LNCAP (cell line): ENCODE results near the gene TBC1D4.

Experiments used
- CTCF ChIP-seq: fragments of 450-650 bp; IDR thresholded peaks from 2 replicates; pipeline ENCODE4 v1.5.1; 2017; ENCODE audit warnings: mild to moderate bottlenecking

TBC1D4 gene

GRCh38 chr13:75331792-75332349 lies 150.1 kb downstream of the TBC1D4 start:
- TF ChIP-seq CTCF: no peak

GRCh38 chr13:75330770-75331169 lies 151.2 kb downstream of the TBC1D4 start:
- no peak for TF ChIP-seq CTCF

DNA sequence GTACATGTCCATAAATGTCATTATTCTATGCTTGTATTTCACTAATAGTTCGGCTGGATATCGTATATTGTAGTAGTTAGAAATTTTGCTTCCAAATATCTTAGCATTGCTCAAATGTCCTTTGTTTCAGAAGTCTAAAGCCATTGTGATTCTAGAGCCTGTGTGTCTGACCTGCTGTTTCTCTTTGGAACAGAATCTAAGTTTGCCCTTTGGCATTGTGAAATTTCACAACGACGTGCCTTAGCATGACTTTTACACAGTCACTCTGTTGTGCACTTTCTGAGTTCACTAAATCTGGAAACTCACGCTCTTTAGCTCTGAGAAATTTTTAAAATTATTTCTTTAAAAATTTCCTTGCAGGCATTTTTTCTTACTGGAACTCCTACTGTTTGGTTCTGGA lies 152.2 kb downstream of the TBC1D4 start:
- no peak for TF ChIP-seq CTCF

DNA sequence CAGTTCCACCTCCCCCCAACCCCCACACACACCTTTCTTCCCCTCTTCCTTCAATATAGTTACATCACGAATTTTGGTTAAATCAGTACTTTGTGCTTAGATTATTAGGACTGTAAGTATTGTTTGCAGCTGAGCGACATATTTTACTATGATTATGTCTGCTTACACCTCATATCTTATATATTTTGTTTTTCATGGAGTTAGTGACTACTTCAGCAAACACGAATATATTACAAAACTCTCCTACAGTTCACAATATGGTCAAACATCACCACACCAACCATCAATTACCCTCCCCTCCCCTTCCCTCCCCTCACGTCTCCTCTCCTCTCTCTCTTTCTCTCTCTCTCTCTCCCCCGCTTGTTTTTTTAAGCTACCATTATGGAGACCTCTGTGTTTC lies 152.9 kb downstream of the TBC1D4 start:
- TF ChIP-seq CTCF: no peak

DNA sequence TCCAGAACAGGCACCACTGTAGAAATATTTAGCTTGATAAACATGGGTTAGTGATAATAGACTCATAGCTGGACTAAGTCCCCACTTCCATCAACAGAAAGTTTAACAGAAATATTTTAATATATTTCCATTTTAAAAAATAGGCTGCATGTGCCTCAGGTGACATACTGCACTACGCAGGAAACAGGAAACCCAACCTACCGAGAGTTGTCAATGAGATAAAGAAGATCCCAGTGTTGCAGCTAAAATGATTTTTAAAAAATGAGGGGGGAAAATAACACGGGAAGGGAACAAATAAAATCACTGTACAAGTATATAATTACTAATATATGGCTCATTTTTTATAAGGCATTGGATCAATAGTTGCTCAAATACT lies 154.8 kb downstream of the TBC1D4 start:
- no peak for TF ChIP-seq CTCF

DNA sequence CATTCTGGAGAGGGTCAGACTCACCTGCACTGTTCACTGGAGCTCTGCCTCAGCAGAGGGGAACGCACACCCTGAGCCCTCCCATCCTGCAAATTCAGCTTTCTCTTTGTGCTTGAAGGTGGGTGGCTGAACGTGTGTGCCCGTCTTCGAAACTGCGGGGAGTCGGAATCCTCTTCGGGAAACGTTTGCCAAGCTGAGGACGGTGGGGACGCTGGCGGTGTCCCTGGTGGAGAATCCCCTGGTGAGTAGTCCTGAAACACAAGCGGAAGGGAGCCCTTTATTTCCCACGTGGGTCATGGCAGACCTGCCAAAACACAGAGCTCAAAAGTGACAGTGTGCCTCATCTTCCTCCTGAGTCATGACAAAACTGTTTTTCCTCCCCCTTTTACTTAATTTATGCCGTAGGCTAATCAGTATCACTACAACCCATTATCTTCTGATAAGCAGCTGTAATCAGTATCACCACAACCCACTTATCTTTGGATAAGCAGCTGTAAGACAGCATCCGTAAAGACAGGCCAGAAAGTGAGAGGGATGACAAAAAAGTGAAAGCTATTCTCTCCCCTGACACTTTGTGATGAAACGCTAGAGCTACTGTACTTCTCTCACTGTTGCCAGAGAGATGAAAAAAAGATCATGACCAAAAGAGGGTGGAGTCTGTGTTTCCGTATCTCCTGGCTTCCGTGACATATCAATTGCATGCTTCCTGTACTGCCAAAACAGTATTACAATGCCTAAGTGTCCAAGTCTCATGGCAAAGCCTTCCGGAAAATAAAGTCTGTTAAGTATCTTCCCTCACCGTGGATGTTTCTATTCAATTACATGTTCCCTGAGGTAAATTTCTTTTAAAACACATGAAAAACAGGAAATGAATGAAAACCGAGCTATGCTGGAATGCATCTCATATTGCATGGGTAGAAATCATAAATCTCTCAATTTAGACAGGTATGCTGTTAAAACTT lies 155.5 kb downstream of the TBC1D4 start:
- TF ChIP-seq CTCF: no peak

DNA sequence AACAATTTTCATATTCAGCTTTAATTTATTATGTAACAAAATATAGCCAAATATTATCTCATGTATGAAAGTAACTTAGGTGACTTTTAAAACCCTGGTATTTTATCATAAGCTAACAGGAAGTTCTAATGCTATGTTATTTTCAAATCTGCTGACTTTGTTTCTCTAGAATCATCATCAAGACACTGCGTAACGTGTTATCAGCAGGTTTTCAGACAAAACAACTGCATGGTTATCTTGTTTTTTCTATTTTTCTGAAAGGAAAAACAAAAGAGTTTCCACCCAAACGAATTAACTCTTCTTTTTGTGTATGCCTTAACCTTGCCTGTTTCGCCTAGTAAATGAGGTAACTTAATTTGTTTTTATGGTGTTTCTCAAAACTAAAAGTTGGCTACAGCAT lies 156.3 kb downstream of the TBC1D4 start:
- TF ChIP-seq CTCF: no peak
